Trophoblast cell (in vitro differentiated cells and primary cell): Measurements from ENCODE around the gene RIMBP3B.
"Not testable (repeated sequence)": the region's sequence is repeated elsewhere in the genome, so short reads cannot be mapped to it uniquely, and the experiment has no call there.

ENCODE experiments used
- DNase-seq, 2 donors: peaks; one replicate each; pipeline ENCODE4 v3.0.0-alpha.2; 2016
- H2AFZ ChIP-seq: 2 replicates; pipeline ENCODE4 v1.6.1; 2013; ENCODE audit warnings: low read length, moderate library complexity, mild to moderate bottlenecking; ENCODE audit not compliant: insufficient read depth, poor library complexity
- H2AK5ac ChIP-seq: 2 replicates; pipeline ENCODE4 v1.6.1; 2013; ENCODE audit warnings: mild to moderate bottlenecking, low read length
- H2BK120ac ChIP-seq: 2 replicates; pipeline ENCODE4 v1.6.1; 2013; ENCODE audit warnings: low read length, mild to moderate bottlenecking, moderate library complexity; ENCODE audit not compliant: insufficient read depth, poor library complexity
- H2BK12ac ChIP-seq: 2 replicates; pipeline ENCODE4 v1.6.1; 2013; ENCODE audit warnings: mild to moderate bottlenecking, low read length, moderate library complexity
- H2BK5ac ChIP-seq: 2 replicates; pipeline ENCODE4 v1.6.1; 2013; ENCODE audit warnings: low read length, low read depth, moderate library complexity, mild to moderate bottlenecking; ENCODE audit not compliant: poor library complexity
- H3K14ac ChIP-seq: 2 replicates; pipeline ENCODE4 v1.6.1; 2013; ENCODE audit warnings: mild to moderate bottlenecking, low read length
- H3K18ac ChIP-seq: 2 replicates; pipeline ENCODE4 v1.6.1; 2013; ENCODE audit warnings: mild to moderate bottlenecking, low read length
- H3K23ac ChIP-seq: 2 replicates; pipeline ENCODE4 v1.6.1; 2013; ENCODE audit warnings: low read length
- H3K27ac ChIP-seq: 2 replicates; pipeline ENCODE4 v1.5.1; 2013; ENCODE audit warnings: low read depth, mild to moderate bottlenecking, inconsistent platforms, low read length, moderate library complexity
- H3K27me3 ChIP-seq: 2 replicates; pipeline ENCODE4 v1.6.1; 2013; ENCODE audit warnings: inconsistent platforms, mild to moderate bottlenecking, low read length, moderate library complexity; ENCODE audit not compliant: insufficient read depth
- H3K36me3 ChIP-seq, 2 experiments: 1 replicate in 1 of 2; 2 replicates in 1 of 2; pipeline ENCODE4 v1.6.1; 2013; ENCODE audit warnings: low read length in 2 of 2, mild to moderate bottlenecking in 2 of 2, moderate library complexity in 1 of 2; ENCODE audit not compliant: insufficient read depth in 2 of 2, control insufficient read depth in 1 of 2
- H3K4ac ChIP-seq: 2 replicates; pipeline ENCODE4 v1.6.1; 2013; ENCODE audit warnings: low read depth, mild to moderate bottlenecking, low read length, moderate library complexity
- H3K4me1 ChIP-seq, 2 experiments: 1 replicate in 1 of 2; 2 replicates in 1 of 2; pipeline ENCODE4 v1.6.1; 2013; ENCODE audit warnings: low read length in 2 of 2, mild to moderate bottlenecking in 2 of 2, moderate library complexity in 1 of 2; ENCODE audit not compliant: insufficient read depth in 2 of 2, control insufficient read depth in 1 of 2
- H3K4me2 ChIP-seq: 2 replicates; pipeline ENCODE4 v1.6.1; 2013; ENCODE audit warnings: inconsistent platforms, mild to moderate bottlenecking, low read length, moderate library complexity
- H3K4me3 ChIP-seq: 2 replicates; pipeline ENCODE4 v1.5.1; 2013; ENCODE audit warnings: mild to moderate bottlenecking, low read depth, low read length, inconsistent platforms
- H3K79me1 ChIP-seq: one replicate; pipeline ENCODE4 v1.6.1; 2013; ENCODE audit warnings: low read length
- H3K79me2 ChIP-seq: 2 replicates; pipeline ENCODE4 v1.6.1; 2013; ENCODE audit warnings: low read length, mild to moderate bottlenecking; ENCODE audit not compliant: control insufficient read depth, insufficient read depth, poor library complexity
- H3K9ac ChIP-seq: 2 replicates; pipeline ENCODE4 v1.6.1; 2013; ENCODE audit warnings: mild to moderate bottlenecking, low read length
- H3K9me3 ChIP-seq: 2 replicates; pipeline ENCODE4 v1.6.1; 2013; ENCODE audit warnings: low read depth, mild to moderate bottlenecking, control low read depth, inconsistent platforms, low read length; ENCODE audit not compliant: insufficient read depth
- H4K12ac ChIP-seq: 2 replicates; pipeline ENCODE4 v1.6.1; 2013; ENCODE audit warnings: low read depth, mild to moderate bottlenecking, low read length, moderate library complexity
- H4K8ac ChIP-seq: 2 replicates; pipeline ENCODE4 v1.6.1; 2013; ENCODE audit warnings: low read depth, mild to moderate bottlenecking, low read length, moderate library complexity
- H4K91ac ChIP-seq: one replicate; pipeline ENCODE4 v1.6.1; 2013; ENCODE audit warnings: low read depth, mild to moderate bottlenecking, low read length, moderate library complexity
- WGBS: extraction: QIAGEN DNeasy Blood & Tissue Kit; methylation state at CpG from one replicate; pipeline ENCODE4 v1.1.7; 2013; ENCODE audit warnings: missing lambda C conversion rate; ENCODE audit not compliant: insufficient read length, insufficient coverage; ENCODE audit errors: extremely low coverage; 5-methylcytosine and 5-hydroxymethylcytosine counted together

Gene RIMBP3B

GRCh38 chr22:21368603-21369310 lies 14.8 kb upstream of the RIMBP3B start:
- H2BK12ac ChIP-seq, H3K79me2 ChIP-seq, H3K27ac ChIP-seq, DNase-seq, H3K79me1 ChIP-seq, H3K23ac ChIP-seq, H4K91ac ChIP-seq, H3K18ac ChIP-seq, H3K4ac ChIP-seq, H3K4me1 ChIP-seq, H3K36me3 ChIP-seq, H3K4me2 ChIP-seq, H3K4me3 ChIP-seq, H3K14ac ChIP-seq, H3K27me3 ChIP-seq, H2BK120ac ChIP-seq, H2AFZ ChIP-seq, H3K9ac ChIP-seq, H3K9me3 ChIP-seq, H2BK5ac ChIP-seq, H4K8ac ChIP-seq, H4K12ac ChIP-seq, H2AK5ac ChIP-seq: not testable (repeated sequence)
- WGBS: no CpG with 5 or more reads among the region's 12 CpGs

- not testable (repeated sequence) for H4K91ac ChIP-seq, H2BK120ac ChIP-seq, H2AK5ac ChIP-seq, H3K4me2 ChIP-seq, H3K36me3 ChIP-seq, H2BK5ac ChIP-seq, H4K12ac ChIP-seq, H3K23ac ChIP-seq, H3K79me1 ChIP-seq, H2BK12ac ChIP-seq, DNase-seq, H3K18ac ChIP-seq, H3K4me1 ChIP-seq, H3K4me3 ChIP-seq, H3K9ac ChIP-seq, H3K27me3 ChIP-seq, H4K8ac ChIP-seq, H3K27ac ChIP-seq, H3K4ac ChIP-seq, H3K9me3 ChIP-seq, H3K79me2 ChIP-seq, H2AFZ ChIP-seq, H3K14ac ChIP-seq
- WGBS: no CpG with 5 or more reads among the region's 4 CpGs
Measured at GRCh38 chr22:21375880-21376279, 7.7 kb upstream of the RIMBP3B start.

DNA sequence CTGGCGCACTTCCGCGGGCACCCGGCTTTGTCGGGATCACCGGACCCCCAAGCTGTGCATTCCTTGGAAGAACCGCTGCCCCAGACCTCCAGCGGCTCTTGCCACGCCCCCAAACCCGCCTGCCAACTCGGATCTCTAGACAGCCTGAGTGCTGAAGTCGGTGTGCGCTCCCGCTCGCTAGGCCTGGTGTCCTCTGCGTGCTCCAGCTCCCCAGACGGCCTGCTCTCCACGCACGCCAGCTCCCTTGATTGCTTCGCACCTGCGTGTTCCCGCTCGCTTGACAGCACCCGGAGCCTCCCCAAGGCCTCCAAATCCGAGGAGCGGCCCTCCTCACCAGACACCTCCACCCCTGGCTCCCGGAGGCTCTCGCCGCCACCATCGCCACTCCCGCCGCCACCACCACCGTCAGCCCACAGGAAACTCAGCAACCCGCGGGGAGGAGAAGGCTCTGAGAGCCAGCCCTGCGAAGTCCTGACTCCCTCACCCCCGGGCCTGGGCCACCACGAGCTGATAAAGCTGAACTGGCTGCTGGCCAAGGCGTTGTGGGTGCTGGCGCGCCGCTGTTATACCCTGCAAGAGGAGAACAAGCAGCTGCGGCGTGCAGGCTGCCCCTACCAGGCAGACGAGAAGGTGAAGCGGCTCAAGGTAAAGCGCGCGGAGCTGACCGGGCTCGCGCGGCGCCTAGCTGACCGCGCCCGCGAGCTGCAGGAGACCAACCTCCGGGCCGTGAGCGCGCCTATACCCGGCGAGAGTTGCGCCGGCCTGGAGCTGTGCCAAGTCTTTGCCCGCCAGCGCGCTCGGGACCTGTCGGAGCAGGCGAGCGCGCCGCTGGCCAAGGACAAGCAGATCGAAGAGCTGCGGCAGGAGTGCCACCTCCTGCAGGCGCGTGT lies 1.2 kb downstream of the RIMBP3B start:
- not testable (repeated sequence) for H3K9me3 ChIP-seq, H2AFZ ChIP-seq, H3K4me2 ChIP-seq, H3K9ac ChIP-seq, H3K18ac ChIP-seq, H4K8ac ChIP-seq, H3K36me3 ChIP-seq, DNase-seq, H2AK5ac ChIP-seq, H3K14ac ChIP-seq, H3K79me1 ChIP-seq, H4K91ac ChIP-seq, H4K12ac ChIP-seq, H2BK120ac ChIP-seq, H3K4ac ChIP-seq, H3K27ac ChIP-seq, H3K4me1 ChIP-seq, H2BK12ac ChIP-seq, H2BK5ac ChIP-seq, H3K23ac ChIP-seq, H3K79me2 ChIP-seq, H3K4me3 ChIP-seq, H3K27me3 ChIP-seq
- WGBS: no CpG with 5 or more reads among the region's 79 CpGs

- not testable (repeated sequence) for H2BK12ac ChIP-seq, H3K14ac ChIP-seq, H3K9me3 ChIP-seq, H3K18ac ChIP-seq, H3K4me3 ChIP-seq, H3K79me1 ChIP-seq, H3K23ac ChIP-seq, H3K27me3 ChIP-seq, H2AFZ ChIP-seq, H3K9ac ChIP-seq, H4K91ac ChIP-seq, H3K79me2 ChIP-seq, H2BK5ac ChIP-seq, H3K27ac ChIP-seq, H2AK5ac ChIP-seq, H3K36me3 ChIP-seq, H2BK120ac ChIP-seq, H4K12ac ChIP-seq, H3K4ac ChIP-seq, DNase-seq, H3K4me2 ChIP-seq, H4K8ac ChIP-seq, H3K4me1 ChIP-seq
- WGBS: no CpG with 5 or more reads among the region's 7 CpGs
Measured at GRCh38 chr22:21389480-21389879, 5.9 kb downstream of the RIMBP3B start.
